Measurements from ENCODE around the gene SIDT2.
"Not testable (repeated sequence)": the region's sequence is repeated elsewhere in the genome, so short reads cannot be mapped to it uniquely, and the experiment has no call there.

The SIDT2 gene

DNA sequence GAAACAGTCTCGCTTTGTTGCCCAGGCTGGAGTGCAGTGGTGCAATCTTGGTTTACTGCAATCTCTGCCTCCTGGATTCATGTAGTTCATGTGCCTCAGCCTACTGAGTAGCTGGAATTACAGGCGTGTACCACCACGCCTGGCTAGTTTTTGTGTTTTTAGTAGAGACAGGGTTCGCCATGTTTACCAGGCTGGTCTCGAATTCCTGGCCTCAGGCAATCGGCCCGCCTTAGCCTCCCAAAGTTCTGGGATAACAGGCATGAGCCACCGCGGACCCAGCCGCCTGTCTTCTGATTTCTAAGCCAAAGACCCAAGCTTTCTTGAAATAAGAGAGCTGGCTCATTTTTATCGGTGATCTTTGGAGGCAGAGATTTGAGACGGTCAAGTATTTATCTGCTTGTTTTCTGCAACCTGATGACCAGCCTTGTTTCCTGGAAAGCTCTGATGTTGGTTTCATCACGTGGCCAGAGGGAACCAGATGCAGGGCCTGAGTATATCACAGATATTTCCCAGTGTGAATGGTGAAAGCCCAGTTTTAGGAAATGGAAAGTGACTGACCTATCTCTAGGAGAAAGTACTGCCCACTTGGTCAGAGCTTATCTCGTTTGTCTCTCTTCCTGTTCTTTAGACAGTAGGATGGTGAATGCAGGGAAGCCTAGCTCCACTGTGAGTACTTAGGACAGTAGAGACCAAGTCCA is 5.7 kb upstream of the SIDT2 start:
- DNase-seq: no peak

DNA sequence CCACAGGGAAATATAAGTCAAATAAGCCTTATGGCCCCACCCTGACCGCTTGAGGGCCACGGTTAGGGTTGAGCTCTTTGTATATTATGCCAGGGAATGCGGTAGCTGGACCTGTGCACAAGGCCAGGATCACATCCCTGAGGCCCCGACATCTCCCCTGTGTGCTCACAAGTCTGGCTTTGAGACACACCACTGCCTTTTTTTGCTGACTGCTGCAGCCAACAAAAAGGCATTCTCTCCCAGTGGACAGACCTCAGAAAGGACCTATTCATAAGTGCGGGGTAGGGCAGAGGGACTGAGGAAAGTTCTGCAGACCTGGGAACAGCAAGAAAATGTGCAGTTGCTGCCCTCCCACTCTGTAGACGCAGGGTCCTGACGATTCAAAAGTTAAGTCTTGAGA is 3.4 kb upstream of the SIDT2 start:
- no peak for DNase-seq

DNA sequence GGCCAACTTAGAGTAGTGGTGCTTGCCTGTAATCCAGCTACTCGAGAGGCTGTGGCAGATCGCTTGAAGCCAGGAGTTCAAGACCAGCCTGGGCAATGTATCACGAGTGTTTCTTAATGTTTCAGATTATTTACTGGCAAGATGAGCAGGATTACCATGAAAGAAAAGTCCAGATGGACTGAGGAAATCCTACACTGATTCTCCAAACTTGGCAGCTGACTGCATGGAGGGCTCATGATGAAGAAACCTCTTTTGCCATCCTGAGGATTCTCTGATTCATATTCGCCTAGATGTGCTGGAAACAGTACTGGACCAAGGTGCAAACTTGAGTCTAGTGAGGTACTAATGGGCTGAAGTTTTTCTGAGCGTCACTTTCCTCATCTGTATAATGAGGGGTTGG is 2.8 kb upstream of the SIDT2 start:
- no peak for DNase-seq

DNA sequence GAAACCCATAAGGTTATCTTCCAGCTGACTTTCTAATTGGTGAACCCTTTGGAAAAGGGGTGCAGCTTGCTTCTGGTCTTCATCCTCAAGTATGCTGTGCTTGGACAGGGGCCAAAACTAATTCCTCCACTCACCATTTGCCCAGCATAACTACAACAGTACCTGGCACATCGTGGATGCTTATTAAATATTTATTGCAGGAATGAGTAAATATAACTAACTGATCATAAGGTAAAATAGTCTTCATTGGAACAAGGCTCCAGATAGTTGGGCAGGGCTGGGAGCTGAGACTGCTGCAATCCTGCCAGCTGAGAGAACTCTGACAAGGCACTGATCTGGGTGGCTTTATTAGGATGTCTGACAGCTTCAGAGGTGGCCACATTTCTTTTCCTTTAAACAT is 2.4 kb upstream of the SIDT2 start:
- DNase-seq: no peak

DNA sequence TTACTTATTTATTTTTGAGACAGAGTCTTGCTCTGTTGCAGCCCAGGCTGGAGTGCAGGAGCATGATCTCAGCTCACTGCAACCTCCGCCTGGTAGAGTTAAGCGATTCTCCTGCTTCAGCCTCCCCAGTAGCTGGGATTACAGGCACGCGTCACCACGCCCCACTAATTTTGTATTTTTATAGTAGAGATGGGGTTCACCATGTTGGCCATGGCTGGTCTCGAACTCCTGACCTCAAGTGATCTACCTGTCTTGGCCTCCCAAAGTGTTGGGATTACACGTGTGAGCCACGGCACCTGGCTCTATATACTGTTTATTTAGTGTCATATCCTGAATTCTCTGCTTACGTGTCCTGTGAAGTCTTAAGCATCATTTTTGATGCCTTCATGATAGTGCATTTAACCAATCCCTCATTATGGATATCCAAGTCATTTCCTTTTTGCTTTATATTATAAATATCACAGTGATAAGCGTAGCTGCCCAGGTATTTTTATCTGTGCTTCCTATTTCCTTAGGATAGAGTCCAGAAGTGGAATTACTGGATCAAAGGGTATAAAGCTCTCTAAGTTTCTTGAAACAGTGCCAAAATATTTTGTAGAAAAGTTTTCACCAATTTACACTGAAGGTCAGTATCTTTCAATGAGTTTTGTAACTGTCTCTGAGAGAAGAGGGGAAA is 871 bp upstream of the SIDT2 start:
- DNase-seq: no peak

DNA sequence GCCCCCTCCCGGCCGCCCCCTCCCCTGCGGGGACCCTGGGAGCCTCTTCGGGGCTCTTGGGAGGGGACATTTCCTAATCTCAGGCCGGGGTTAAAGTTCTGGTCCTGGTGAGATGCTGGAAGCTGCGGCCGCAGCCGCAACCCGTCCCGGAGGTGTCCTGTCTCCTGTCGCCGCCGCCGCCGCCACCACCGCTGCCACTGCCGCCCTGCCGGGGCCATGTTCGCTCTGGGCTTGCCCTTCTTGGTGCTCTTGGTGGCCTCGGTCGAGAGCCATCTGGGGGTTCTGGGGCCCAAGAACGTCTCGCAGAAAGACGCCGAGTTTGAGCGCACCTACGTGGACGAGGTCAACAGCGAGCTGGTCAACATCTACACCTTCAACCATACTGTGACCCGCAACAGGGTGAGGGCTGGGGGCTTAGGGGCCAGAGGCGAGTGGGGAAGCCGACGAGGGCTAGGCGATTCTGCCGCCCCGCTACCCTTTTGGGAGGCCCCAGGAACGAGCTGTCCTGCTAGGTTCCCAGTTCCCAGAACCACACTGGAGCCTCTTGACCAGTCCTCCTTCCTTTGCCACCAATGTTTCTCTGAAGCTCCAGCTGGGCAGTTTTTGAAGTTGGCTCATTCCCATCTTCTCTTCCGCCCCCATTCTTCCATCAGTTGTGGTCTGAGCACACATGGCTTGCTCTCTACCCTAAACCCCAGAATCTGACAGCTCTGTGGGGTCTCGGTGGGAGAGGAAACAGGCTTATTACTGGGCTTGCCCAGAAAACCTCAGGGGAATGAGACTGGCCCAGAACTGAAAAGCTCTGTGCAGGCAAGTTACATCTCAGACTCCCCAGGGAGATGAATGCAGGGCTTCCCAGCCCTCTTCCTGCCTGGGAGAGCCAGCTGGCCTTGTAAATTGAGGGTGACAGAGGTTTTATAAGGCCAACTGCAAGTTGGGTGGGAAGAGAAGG is 781 bp downstream of the SIDT2 start:
- no peak for DNase-seq

DNA sequence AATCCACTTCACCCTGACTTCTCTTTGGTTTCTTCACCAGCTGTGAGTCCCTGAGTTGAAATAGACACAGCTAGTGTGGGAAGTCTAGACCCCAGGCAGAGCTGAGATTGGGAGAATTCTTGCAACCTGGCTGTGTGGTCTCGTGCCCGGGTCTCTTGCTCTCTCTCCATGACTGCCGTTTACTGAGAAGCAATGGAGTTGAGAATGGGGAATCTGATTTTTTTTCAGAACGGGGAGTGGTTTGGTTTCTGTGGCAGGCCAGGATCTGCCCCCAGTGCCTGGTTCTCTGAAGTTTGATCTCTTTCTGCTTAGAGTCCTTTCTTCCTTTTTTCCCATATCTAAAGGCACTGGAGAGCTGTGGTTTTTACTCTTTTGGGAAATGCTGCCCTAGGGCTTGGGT is 1.5 kb downstream of the SIDT2 start:
- no peak for DNase-seq

DNA sequence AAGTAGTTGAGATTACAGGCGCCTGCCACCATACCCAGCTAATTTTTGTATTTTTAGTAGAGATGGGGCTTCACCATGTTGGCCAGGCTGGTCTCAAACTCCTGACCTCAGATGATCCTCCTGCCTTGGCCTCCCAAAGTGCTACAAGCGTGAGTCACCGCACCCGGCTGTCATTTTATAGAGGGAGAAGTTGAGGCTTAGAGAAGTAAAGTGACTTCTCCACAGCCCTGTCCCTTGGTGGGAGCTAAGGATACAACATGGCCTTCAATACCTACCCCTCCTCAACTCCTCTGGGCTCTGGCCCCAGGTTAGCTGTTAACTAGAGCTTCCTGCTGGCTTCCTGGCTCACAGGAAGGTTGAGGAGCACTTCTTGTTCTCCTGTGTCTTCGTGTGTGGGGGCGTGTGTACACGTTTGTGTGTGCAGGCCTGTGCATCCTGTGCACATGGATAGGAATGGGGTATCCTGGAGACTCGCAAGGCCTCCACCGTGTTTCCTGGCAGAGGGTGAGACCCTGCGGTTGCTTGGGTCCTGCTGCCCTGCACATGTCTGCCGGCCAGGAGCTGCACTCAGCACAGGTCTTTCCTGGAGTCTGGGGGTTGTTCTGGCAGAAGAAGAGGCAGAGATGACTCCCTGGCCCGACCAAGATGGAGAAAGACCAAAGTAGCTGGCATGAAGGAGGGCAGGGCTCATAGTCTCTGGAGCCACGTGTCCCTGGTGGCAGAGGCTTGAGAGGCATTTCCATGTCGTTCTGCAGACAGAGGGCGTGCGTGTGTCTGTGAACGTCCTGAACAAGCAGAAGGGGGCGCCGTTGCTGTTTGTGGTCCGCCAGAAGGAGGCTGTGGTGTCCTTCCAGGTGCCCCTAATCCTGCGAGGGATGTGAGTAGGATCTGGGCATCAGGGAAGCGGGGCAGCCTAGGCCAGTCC is 2.4 kb downstream of the SIDT2 start:
- DNase-seq: no peak

DNA sequence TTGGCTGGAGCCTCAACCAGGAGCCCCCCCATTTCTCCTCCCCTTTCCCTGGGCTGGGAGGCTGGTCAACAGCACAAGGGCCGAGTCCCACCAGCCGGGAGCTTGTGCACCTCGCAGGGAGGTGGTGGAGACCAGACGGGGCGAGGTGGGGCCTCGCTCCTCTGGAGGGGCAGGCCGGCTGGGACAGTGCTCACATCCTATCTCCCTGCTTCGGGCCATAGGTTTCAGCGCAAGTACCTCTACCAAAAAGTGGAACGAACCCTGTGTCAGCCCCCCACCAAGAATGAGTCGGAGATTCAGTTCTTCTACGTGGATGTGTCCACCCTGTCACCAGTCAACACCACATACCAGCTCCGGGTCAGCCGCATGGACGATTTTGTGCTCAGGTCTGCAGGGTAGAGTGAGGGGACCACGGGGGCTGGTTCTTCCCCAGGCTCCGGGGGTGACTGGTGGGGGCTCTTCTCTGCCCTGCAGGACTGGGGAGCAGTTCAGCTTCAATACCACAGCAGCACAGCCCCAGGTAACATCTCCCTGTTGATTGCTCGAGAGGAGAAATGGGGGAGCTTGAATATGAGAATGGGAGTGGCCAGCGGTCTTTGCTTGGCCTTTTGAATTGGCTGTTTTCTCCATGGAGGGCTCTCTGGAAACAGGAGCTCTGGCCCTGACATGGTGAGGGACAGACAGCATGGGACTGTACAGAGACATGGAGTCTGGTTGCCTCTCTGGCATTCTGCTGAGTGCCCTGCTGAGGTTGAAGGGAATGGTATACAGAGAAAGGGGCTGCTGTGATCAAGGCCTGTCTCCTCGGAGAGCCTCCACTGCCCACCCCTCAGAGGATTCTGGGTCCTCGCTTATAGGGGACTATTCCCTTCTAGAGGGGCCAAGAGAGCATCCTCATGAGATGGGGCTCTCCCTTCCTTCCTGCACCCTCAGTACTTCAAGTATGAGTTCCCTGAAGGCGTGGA is 3.3 kb downstream of the SIDT2 start:
- DNase-seq: no peak

DNA sequence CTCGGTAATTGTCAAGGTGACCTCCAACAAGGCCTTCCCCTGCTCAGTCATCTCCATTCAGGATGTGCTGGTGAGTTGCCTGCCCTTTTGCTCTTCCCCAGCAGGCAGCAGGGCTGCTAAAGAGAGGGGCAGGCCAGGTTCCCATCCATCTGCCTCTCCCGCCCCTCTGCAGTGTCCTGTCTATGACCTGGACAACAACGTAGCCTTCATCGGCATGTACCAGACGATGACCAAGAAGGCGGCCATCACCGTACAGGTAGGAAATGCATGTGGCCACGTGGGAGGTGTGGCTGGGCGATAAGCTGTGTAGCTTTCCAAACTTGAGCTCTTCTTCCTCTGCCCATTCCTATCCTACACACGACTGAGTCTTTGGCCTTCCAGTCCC is 4.0 kb downstream of the SIDT2 start:
- DNase-seq: no peak

DNA sequence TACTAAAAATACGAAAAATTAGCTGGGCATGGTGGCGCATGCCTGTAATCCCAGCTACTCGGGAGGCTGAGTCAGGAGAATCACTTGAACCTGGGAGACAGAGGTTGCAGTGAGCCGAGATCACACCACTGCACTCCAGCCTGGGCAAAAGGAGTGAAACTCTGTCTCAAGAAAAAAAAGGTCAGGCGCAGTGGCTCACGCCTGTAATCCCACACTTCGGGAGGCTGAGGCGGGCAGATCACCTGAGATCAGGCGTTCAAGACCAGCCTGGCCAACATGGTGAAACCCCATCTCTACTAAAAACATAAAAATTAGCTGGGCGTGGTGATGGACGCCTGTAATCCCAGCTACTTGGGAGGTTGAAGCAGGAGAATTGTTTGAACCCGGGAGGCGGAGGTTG is 4.6 kb downstream of the SIDT2 start:
- not testable (repeated sequence) for DNase-seq

DNA sequence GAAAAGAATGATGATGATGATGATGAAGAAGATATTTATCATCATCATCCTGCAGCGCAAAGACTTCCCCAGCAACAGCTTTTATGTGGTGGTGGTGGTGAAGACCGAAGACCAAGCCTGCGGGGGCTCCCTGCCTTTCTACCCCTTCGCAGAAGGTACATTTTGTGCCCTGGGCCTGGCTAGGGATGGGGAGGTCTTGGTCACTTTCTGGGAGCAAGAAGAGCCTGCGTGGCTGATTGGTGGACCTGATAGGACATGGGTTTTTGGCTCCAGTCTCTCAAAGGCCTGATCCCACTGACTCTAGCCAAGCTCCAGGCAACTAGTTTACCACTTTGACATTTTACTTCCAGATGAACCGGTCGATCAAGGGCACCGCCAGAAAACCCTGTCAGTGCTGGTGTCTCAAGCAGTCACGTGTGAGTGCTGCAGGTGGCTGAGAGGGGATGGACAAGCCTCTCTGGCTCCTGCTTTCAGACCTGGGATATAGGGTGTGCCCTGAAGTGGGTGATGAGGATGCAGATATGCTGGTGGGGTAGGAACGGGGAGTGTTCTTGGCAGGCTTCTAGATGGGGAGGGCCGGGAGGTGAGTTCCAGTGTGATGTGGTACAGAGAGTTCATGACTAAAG is 5.3 kb downstream of the SIDT2 start:
- DNase-seq: no peak

DNA sequence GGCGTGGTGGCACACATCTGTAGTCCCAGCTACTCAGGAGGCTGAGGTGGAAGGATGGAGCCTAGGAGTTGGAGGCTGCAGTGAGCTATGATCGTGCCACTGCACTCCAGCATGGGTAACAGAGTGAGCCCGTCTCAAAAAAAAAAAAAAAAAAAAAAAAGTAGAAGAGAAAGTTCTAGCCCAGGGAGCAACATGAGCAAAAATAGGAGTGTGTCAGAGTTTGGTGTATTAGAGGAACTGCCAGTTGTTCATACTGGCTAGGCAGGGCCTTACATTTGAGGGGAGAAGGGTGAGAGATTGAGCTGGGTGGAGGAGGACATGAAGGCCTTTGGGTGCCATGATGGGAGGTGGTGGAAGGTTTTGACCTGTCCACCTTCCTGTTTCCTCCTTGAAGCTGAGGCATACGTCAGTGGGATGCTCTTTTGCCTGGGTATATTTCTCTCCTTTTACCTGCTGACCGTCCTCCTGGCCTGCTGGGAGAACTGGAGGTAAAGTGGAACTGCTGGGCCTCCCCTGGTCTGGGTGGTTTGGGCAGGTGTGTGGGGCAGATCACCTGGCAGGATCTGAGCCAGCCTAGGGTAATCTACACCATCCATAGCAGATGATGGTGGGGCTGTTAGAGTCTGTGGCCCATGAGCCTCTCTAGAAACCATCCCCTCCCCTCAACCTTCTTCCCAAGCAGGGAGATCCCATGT is 7.3 kb downstream of the SIDT2 start:
- no peak for DNase-seq

DNA sequence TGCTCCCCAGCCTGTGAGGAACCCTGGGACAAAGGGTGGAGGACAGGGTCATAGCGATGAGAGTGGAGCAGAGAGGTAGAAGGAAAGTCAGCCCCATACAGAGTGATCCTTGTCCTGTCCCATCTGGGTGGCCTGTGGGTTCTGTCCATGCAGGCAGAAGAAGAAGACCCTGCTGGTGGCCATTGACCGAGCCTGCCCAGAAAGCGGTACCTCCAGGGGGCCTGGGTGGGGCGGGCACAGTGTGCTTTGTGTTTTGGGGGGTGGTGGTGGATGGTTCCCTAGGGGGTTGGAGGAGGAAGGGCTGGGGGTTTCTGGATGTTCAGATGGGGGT is 7.9 kb downstream of the SIDT2 start:
- DNase-seq: no peak

DNA sequence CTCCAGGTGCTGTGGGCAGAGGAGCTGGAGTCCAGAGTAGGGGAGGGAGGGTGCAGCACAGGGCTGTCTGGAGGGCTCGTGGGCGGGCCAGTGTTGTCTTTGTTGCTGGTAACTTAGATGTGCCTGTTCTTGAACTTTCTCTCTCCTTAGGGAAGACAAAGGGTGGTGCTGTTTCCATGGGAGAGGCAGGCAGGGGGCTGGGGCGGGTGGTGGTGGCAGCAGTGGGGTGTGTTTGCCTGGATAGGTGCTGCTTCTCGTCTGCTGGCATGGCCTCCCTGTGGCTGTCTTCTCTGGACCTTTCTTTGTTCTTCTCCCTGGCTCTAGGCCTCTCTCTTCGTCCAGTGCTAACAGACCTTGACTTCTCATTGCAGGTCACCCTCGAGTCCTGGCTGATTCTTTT is 8.5 kb downstream of the SIDT2 start:
- no peak for DNase-seq

DNA sequence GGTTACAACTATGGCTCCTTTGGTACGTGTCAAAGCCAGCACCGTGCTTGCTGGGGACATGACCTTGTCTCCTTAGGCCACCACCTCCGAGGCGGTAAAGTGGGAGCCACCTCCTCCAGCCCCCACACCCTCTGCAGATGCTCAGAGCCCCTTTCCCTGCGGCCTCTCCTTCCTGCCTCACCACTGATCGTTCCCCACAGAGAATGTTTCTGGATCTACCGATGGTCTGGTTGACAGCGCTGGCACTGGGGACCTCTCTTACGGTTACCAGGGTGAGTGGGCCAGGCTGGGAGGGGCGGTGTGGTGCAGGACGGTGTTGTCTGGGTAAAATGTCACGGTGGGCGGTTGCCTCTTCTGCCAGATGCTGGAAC is 8.9 kb downstream of the SIDT2 start:
- no peak for DNase-seq

DNA sequence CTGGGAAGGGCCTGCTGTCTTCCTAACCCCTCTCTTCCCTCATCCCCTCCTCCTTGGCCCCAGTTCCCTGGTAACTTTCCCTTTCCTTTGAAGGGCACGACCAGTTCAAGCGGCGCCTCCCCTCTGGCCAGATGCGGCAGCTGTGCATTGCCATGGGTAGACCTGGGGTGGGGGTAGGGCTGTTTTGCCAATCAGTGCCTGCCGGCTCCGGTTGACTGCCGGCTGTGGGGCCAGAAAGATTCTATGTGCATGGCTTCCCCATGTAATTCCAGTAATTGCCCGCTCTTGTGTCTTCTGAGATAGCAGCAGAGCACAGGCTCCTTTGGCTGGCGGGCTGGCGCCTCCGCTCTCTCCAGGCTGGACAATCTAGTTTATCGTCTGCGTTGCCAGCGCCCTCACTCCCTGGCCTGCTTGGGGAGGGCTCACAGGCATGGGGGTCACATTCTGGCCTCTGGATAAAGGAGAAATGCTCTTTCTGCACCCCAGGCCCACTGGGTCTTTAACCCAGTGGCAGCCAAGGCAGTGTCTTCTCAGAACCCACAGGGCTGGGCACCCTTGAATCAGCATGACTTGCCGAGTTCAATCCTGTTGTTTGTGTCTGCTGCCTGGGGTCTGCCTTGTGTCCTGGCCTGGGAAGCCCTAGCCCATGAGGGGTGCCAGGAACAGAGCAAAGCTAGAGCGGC is 9.4 kb downstream of the SIDT2 start:
- no peak for DNase-seq

DNA sequence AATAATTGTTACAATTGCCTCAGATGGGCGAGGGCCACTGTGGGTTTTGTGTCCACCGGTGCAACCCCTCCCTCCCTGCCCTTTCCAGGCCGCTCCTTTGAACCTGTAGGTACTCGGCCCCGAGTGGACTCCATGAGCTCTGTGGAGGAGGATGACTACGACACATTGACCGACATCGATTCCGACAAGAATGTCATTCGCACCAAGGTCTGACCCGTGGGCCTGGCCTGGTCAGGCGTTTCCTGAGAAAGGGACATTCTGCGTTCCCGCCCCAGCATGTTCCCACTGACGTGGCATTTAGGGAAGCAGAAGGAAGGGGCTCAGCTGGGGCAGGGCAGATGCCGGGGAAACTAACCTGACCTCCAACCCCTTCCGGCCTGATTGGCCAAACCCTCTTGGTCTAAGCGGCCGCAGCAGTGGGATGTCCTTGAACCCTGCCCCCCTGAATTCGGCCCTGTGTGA is 10.1 kb downstream of the SIDT2 start:
- no peak for DNase-seq

DNA sequence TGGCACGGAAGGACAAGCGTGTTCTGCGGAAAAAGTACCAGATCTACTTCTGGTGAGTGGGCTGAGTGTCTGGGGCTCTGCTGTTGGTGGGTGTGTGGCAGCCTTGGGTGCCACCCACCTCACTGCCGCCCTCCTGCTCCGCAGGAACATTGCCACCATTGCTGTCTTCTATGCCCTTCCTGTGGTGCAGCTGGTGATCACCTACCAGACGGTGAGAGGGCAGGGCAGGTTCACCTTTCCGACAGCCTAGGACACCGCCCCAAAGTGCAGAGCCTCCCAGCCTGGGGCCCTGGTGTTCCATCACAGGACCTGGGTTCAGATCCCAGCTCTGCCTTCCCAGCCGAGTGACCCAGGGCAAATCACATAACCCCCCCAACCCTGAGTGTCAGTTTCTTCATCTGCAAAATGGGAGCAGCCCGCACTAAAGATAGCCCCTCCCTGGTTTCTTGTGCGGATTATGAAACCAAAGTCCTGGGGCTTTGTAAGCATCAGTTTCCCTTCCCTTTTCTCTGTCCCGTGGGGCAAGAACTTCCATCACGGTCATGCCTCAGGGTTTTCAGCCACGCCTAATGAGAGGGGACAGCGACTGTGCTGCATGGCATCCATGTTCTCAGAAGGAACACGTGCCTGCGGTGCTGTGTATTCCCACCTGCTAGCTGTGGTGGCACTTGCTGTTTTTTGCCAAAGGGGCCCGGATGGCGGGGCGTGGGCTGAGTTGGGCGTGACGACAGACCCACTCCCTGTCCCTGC is 10.8 kb downstream of the SIDT2 start:
- no peak for DNase-seq
